Glutamatergic neuron (in vitro differentiated cells): ENCODE measurements around the gene BCL7A. TPM values are rescaled to one million over a fixed set of nuclear protein-coding genes. Genes with fewer than 3 reads are reported as not detected.
A peak's percentile ranks its signal among the peaks of the same experiment; 100 is the strongest.

Experiments
- DNase-seq: peaks from one replicate; pipeline ENCODE4 v3.0.0; 2022
- H3K27ac Mint-ChIP-seq: one replicate; pipeline ENCODE4 v1.8.0; 2020; ENCODE audit warnings: mild to moderate bottlenecking, mixed read lengths, inconsistent platforms; ENCODE audit not compliant: unreplicated experiment
- H3K27me3 Mint-ChIP-seq: one replicate; pipeline ENCODE4 v1.8.0; 2020; ENCODE audit warnings: mild to moderate bottlenecking, moderate library complexity, mixed read lengths, inconsistent platforms; ENCODE audit not compliant: unreplicated experiment
- H3K36me3 Mint-ChIP-seq: one replicate; pipeline ENCODE4 v1.8.0; 2020; ENCODE audit warnings: mild to moderate bottlenecking, mixed read lengths, inconsistent platforms; ENCODE audit not compliant: unreplicated experiment
- H3K4me1 Mint-ChIP-seq: one replicate; pipeline ENCODE4 v1.8.0; 2020; ENCODE audit warnings: mild to moderate bottlenecking, low read depth, mixed read lengths, inconsistent platforms; ENCODE audit not compliant: unreplicated experiment
- H3K4me3 Mint-ChIP-seq: one replicate; pipeline ENCODE4 v1.8.0; 2020; ENCODE audit warnings: mild to moderate bottlenecking, mixed read lengths, inconsistent platforms; ENCODE audit not compliant: unreplicated experiment
- H3K9me3 Mint-ChIP-seq: one replicate; pipeline ENCODE4 v1.8.0; 2020; ENCODE audit warnings: mild to moderate bottlenecking, moderate library complexity, mixed read lengths, inconsistent platforms; ENCODE audit not compliant: unreplicated experiment
- total RNA-seq: library from RNA; stranded (reverse); fragmentation: NEBNext Ultra II Directional; extraction: Animal tissue kit (Norgen Biotek cat#: 25700); gene quantifications from one replicate; pipeline ENCODE4 v1.2.1, GENCODE V29; 2021; ENCODE audit not compliant: unreplicated experiment
- TF ChIP-seq, protein P1 (sequence below): fragments of 200-600 bp; sonication (generic); IDR thresholded peaks from one replicate; pipeline ENCODE4 v1.5.0; 2021; ENCODE audit not compliant: partially characterized antibody, unreplicated experiment

Gene BCL7A
- total RNA-seq, 1 donor from 2014 or later: 148 TPM

DNA sequence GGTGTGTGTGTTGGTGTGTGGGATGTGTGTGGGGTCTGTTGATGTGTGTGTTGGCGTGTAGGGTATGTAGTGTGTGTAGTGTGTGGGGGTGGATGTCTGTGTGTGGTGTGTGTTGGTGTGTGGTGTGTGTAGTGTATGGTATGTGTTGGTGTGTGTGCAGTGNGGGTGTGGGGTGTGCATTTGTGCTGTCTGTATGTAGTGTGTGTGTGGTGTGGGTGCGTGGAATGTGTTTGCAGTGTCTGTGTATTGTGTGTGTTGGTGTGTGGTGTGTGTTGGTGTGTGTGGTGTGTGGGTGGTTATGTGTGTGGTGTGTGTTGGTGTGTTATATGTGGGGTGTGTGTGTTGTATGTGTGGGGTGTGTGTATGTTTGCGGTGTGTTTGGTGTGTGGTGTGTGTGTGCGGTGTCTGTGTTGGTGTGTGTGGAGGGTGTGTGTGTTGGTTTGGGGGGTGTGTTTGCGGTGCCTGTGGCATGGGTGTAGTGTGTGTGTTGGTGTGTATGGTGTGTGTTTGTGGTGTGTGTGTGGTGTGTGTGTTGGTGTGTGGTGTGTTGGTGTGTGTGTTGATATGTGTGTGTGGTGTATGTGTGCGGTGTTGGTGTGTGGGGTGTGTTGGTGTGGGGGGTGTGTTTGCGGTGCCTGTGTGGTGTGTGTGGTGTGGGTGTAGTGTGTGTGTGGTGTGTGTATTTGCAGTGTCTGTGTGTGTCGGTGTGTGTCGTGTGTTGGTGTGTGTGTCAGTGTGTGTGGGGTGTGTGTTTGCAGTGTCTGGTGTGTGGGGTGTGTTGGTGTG is 71.6 kb downstream of the BCL7A start:
- no peaks in the 10 kb centered on the region for H3K36me3 Mint-ChIP-seq
- no peak overlapping the region for H3K4me3 Mint-ChIP-seq
- H3K27me3 Mint-ChIP-seq: peaks cover 10% of the 10 kb centered on the region
- peaks cover 28% of the 10 kb centered on the region for H3K4me1 Mint-ChIP-seq
- TF ChIP-seq, protein P1, sequence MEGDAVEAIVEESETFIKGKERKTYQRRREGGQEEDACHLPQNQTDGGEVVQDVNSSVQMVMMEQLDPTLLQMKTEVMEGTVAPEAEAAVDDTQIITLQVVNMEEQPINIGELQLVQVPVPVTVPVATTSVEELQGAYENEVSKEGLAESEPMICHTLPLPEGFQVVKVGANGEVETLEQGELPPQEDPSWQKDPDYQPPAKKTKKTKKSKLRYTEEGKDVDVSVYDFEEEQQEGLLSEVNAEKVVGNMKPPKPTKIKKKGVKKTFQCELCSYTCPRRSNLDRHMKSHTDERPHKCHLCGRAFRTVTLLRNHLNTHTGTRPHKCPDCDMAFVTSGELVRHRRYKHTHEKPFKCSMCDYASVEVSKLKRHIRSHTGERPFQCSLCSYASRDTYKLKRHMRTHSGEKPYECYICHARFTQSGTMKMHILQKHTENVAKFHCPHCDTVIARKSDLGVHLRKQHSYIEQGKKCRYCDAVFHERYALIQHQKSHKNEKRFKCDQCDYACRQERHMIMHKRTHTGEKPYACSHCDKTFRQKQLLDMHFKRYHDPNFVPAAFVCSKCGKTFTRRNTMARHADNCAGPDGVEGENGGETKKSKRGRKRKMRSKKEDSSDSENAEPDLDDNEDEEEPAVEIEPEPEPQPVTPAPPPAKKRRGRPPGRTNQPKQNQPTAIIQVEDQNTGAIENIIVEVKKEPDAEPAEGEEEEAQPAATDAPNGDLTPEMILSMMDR: no peak
- H3K27ac Mint-ChIP-seq: no peak overlapping the region
- peaks cover 12% of the 10 kb centered on the region for H3K9me3 Mint-ChIP-seq
- DNase-seq: no peak

- Mint-ChIP-seq H3K36me3 (no peaks in the 10 kb centered on the region), H3K27ac (no peak overlapping the region), H3K27me3 (peaks cover 9% of the 10 kb centered on the region), H3K4me3 (no peak overlapping the region), H3K9me3 (peaks cover 21% of the 10 kb centered on the region), H3K4me1 (peaks cover 28% of the 10 kb centered on the region)
- no peak for DNase-seq
- TF ChIP-seq, protein P1: no peak
These were observed 72.6 kb downstream of the BCL7A start for GRCh38 chr12:122094137-122094734.

GRCh38 chr12:122094735-122095631 is 73.3 kb downstream of the BCL7A start:
- H3K27me3 Mint-ChIP-seq: peaks cover 12% of the 10 kb centered on the region
- no peak for DNase-seq
- TF ChIP-seq, protein P1: no peak
- H3K27ac Mint-ChIP-seq: no peak overlapping the region
- H3K4me3 Mint-ChIP-seq: no peak overlapping the region
- H3K9me3 Mint-ChIP-seq: peaks cover 23% of the 10 kb centered on the region
- peaks cover 31% of the 10 kb centered on the region for H3K4me1 Mint-ChIP-seq
- H3K36me3 Mint-ChIP-seq: no peaks in the 10 kb centered on the region

DNA sequence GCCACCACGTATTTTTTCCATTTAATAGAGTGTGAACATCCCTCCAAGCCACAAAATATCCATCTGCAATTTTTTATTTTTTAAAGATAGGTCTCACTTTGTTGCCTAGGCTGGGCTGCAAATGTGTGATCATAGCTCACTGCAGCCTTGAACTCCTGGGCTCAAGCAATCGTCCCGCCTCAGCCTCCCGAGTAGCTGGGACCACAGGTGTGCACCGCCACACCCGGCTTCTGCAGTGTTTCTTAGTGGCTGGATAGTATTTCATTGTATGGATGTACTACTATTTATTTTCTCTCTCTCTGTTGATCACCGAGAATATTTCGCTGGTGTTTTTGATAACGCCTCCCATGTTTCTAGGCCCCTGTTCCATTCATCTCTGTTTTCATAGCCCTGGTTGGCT is 74.3 kb downstream of the BCL7A start:
- DNase-seq: no peak
- peak overlapping the region; percentile 16 for H3K4me3 Mint-ChIP-seq
- peaks cover 37% of the 10 kb centered on the region for H3K4me1 Mint-ChIP-seq
- TF ChIP-seq, protein P1: no peak
- H3K9me3 Mint-ChIP-seq: peaks cover 23% of the 10 kb centered on the region
- H3K36me3 Mint-ChIP-seq: no peaks in the 10 kb centered on the region
- H3K27ac Mint-ChIP-seq: peak overlapping the region; percentile 69
- H3K27me3 Mint-ChIP-seq: peaks cover 12% of the 10 kb centered on the region
